HG03039 (cell line): ENCODE measurements around the gene MLC1.

ENCODE experiments used
- ATAC-seq: cut with Tn5 transposase; IDR thresholded peaks from one replicate; pipeline ENCODE4 v1.9.1; 2021; ENCODE audit warnings: mild to moderate bottlenecking, moderate library complexity; ENCODE audit not compliant: unreplicated experiment

Gene MLC1

DNA sequence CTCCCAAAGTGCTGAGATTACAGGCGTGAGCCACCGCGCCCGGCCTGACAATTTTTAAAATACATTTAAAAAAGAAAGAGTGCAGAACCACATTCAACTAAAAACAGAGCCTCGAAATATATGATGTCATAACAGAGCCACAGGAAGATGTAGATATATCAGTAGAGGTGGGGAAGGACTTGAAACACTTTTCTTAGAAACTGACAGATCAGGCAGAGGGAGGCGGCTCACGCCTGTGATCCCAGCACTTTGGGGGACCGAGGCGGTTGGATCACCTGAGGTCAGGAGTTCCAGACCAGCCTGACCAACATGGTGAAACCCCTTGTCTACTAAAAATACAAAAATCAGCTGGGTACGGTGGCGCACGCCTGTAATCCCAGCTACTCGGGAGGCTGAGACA lies 7.0 kb downstream of the MLC1 start:
- ATAC-seq: no peak

DNA sequence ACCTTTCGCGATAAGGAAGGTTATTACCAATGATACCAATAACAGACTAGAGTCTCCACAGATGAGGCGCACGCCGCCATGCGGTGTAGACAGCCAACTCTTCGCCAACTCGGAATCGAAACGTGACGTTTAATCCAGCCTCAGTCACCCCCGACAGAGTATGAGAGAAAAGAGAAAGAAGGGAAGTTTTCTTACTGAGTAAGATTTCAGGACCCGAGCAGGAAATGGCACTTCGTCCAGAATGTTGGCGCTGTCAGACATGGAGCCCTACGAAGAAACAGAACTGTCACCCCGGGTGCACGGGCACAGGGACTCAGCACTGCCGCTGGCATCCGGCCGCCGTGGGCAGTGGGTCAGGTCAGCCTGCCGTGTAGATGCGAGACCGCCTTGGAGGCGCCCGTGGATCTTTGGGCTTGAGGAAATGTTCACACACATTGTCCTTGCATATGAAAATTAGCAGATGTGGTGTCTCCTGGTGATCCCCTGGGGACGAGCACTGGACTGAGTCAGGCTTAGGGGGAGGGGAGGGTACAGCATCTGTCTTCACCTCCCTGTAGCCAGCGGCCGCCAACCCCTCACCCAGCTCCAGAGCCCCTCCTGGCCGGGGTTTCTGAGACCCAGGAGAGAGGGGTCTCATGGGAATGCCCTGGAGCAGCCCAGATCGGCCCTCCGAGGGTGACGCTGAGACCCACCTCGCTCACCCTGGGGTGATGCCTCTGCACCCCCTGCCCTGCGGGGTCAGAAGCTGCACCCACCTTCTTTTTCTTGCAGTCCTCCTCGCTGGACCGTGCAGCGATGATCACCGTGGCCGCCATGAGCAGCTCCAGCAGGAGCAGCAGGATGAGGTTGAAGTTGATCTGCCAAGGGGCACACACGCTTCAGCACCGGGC lies 8.3 kb downstream of the MLC1 start:
- no peak for ATAC-seq

GRCh38 chr22:50074551-50075530 lies 10.4 kb downstream of the MLC1 start:
- no peak for ATAC-seq

GRCh38 chr22:50074056-50074455 lies 11.2 kb downstream of the MLC1 start:
- no peak for ATAC-seq

DNA sequence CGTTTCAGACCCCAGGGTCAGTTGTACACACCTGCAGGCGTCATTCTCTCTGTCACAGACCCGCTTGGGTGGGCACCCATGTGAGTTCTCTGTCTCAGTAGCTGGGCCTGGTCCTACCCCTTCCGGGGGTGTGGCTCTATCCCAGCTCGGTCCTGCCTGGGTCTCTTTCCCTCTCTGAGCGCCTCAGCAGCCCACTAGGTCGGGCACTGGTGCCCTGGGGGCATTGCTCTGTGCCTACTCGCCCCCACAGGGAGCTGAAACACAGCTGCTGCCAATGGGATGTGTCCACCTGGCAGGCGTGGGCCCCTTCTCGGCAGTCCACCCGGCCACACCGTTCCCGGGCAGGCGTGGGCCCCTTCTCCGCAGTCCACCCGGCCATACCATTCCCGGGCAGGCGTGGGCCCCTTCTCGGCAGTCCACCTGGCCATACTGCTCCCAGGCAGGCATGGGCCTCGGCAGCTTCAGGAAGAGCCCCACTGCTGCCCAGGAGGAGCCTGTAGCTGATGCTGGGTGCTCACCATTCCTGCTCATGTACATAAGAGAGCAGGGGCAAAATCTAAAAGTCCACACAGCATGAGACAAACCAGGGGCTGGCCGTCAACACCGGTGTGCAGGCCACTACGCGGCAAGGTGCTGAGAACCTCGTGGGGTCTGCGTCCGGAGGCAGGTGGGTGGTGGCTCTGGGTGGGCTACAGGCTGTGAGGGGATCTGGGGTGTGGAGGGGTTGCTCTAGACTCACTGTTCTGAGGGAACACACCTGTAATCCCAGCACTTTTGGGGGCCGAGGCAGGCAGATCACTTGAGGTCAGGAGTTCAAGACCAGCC lies 12.3 kb downstream of the MLC1 start:
- ATAC-seq: no peak

DNA sequence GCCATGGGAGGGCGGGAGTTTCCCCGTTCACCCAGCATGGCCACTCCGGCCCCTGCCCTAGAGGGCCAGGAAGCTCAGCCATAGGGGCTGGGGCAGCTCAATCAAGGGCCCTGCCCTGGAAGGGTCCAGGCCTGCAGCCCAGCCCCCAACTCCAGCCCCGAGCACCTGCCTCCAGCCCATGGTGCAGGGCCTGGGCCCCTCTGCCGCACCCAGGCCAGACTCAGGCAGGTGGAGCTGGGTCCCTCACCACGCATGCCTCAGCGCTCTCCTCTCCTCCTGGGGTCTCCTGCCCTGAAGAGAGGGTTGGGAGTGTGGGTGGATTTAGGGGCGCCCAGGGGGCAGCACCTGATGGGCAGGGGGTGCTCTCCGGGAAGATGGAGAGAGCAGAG lies 13.1 kb downstream of the MLC1 start:
- ATAC-seq: no peak

DNA sequence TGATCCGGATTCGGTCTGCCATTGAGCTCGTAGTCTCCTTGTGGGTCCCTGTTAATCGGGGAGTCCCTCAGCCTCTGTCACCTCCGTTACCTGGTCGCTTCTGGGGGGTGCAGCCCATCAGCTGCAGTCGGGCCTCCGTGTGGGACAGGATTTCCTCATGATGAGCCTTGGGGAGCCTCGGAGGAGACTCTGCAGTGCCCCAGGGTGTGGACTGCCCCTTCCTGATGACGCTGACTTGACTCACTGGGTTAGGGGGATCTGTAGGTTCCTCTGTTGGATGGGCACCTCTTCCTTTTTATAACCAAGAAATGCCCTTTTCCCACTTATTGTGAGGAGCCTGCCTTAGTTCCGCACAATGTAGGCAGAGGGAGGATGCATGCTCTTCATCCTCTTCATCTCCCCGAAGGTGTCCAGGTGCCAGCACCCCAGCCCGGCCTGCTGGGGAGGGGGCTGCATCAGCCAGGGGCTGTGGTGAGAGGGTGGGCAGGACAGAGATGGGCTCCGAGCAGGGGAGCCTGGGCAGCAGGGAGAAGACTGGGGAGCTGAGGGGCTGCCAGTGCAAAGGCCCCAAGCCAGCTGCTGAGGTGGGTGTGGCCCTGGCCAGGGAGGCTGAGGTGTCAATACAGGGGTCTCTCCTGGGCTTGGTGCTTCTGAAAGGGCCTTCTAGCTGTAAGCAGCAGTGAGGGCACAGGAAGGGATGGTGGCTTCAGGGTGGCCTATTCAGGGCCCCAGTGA lies 13.6 kb downstream of the MLC1 start:
- no peak for ATAC-seq

DNA sequence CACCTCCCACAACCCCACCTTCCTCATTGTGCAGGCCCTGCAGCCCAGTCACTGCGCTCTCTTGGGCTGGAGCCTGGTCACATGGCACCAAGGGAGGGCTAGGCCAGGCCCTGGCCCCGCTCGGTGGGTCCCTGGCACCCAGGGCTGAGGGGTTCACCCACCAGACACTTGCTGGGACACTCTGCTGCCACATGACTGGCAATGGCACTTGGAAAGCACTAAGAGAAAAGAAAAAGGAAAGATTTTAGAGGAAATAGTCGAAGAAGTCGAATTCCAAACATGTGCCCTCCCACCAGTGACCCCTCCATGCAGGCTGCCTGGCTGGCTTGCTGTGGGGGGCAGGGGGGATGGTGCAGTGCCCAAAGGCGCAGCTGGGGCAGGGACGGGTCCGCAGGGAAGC lies 14.9 kb downstream of the MLC1 start:
- no peak for ATAC-seq

- no peak for ATAC-seq
These were observed 17.1 kb downstream of the MLC1 start for GRCh38 chr22:50068096-50068495.

GRCh38 chr22:50067244-50067643 lies 18.0 kb downstream of the MLC1 start:
- no peak for ATAC-seq

- ATAC-seq: no peak
These were observed 20.8 kb downstream of the MLC1 start for GRCh38 chr22:50064453-50064852.

- no peak for ATAC-seq
These were observed 21.4 kb downstream of the MLC1 start for GRCh38 chr22:50063589-50064393.

GRCh38 chr22:50062509-50063135 lies 22.6 kb downstream of the MLC1 start:
- ATAC-seq: no peak

GRCh38 chr22:50061824-50062355 lies 23.3 kb downstream of the MLC1 start:
- no peak for ATAC-seq

DNA sequence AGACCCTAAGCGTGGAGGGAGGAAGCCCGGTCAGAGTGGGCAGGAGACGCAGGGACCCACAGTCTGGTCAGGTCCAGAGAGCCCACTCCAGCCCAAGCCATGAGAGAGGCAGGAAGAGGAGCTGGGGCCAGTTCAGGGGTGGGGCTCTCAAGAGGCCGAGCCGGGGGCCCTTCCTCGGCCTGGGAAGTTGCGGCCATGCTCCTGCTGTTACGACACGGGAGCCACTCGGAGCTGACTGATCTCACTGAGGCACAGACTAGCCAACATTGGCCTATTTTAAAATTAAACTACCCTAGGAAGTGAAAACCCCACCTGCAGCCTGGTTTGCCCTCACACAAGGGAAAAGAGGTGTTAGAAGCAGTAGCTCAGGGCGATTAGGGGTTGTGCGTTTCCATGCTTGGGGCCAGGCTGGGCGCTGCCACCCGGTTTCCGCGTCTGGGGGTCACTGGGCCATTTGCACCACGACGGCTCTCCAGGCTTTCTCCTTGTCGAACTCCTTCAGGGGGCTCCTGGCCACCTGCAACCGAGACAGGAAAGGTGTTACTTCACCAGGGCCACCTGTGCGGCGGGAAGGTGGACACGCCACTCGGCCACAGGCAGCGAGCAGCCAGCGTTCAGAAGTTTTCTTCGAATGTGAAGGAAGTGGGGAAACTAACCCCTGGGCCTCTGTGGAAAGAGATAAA lies 23.9 kb downstream of the MLC1 start:
- no peak for ATAC-seq

GRCh38 chr22:50060441-50061140 lies 24.6 kb downstream of the MLC1 start:
- ATAC-seq: no peak

DNA sequence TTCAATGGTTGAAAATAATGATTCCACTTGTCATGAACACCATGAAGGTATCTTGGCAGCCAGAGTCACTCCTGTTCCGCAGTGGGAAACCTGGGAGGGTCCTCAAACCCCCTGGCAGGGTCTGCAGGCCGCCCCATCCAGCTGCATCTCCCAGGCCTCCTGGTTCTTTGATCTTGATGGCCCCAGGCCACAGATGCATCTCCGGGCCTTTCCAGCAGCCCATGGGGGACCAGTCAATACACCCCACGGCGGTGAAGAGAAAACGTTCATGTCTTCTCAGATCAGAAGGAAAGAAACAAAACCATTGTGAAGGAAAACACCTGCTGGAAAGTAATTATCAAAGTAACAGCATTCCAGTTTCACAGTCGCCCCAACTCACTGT lies 25.4 kb downstream of the MLC1 start:
- ATAC-seq: no peak
